PC-3 (cell line): ENCODE results near the gene DAAM1. TPM values are rescaled to one million over a fixed set of nuclear protein-coding genes. Genes with fewer than 3 reads are reported as not detected.

Source experiments
- ATAC-seq: fragments of 200-7000 bp; cut with Tn5 transposase; 2 replicates; pipeline ENCODE4 v1.9.1; 2020; ENCODE audit warnings: mild to moderate bottlenecking, moderate library complexity
- BruUV-seq: library from RNA; stranded (reverse); fragments of 400-500 nt; replicated peaks from 2 replicates; lab custom pipeline; 2021; lab: Mats Ljungman, UMichigan
- CTCF ChIA-PET: fragments of 300-600 bp; sonication (Branson Sonifier 250); formaldehyde crosslinking; loops from one replicate; lab custom pipeline; 2022; ENCODE audit warnings: antibody characterized with exemption; lab: Charles Lee
- POLR2A ChIA-PET: fragments of 300-600 bp; sonication (Branson Sonifier 250); formaldehyde crosslinking; loops from one replicate; lab custom pipeline; 2022; ENCODE audit warnings: antibody characterized with exemption; ENCODE audit not compliant: unreplicated experiment; lab: Charles Lee
- DNase-seq: peaks from one replicate; pipeline ENCODE4 v3.0.0-alpha.2; 2015
- H2AFZ ChIP-seq: fragments of 300-600 bp; sonication (generic); 2 replicates; pipeline ENCODE4 v1.6.0; 2016; ENCODE audit warnings: antibody characterized with exemption, low read length
- H3F3A ChIP-seq: fragments of 300-600 bp; sonication (generic); one replicate; pipeline ENCODE4 v1.6.0; 2017; ENCODE audit warnings: antibody characterized with exemption, low read length, control low read depth, mild to moderate bottlenecking; ENCODE audit not compliant: unreplicated experiment
- H3K27ac ChIP-seq: fragments of 300-600 bp; sonication (generic); 2 replicates; pipeline ENCODE4 v1.5.1; 2016; ENCODE audit warnings: mild to moderate bottlenecking, low read length
- H3K27me3 ChIP-seq: fragments of 300-600 bp; sonication (generic); 2 replicates; pipeline ENCODE4 v1.6.1; 2016; ENCODE audit warnings: low read length, mixed read lengths
- H3K36me3 ChIP-seq: fragments of 300-600 bp; sonication (generic); 2 replicates; pipeline ENCODE4 v1.6.1; 2016; ENCODE audit warnings: low read depth, mixed run types, low read length, mixed read lengths
- H3K4me1 ChIP-seq: fragments of 300-600 bp; sonication (generic); 2 replicates; pipeline ENCODE4 v1.5.1; 2016; ENCODE audit warnings: low read length; ENCODE audit not compliant: insufficient read depth
- H3K4me2 ChIP-seq: fragments of 300-600 bp; sonication (generic); 2 replicates; pipeline ENCODE4 v1.6.0; 2016; ENCODE audit warnings: low read length
- H3K4me3 ChIP-seq: fragments of 300-600 bp; sonication (generic); 2 replicates; pipeline ENCODE4 v1.5.1; 2016; ENCODE audit warnings: mild to moderate bottlenecking, low read length, mixed read lengths
- H3K79me2 ChIP-seq: fragments of 300-600 bp; sonication (generic); 2 replicates; pipeline ENCODE4 v1.6.1; 2017; ENCODE audit warnings: low read length, mixed read lengths
- H3K9ac ChIP-seq: fragments of 300-600 bp; sonication (generic); 2 replicates; pipeline ENCODE4 v1.6.0; 2016; ENCODE audit warnings: mild to moderate bottlenecking, low read length
- H3K9me2 ChIP-seq: fragments of 300-600 bp; sonication (generic); replicated peaks from 2 replicates; pipeline ENCODE4 v1.6.1; 2016; ENCODE audit warnings: mixed run types, low read length, mixed read lengths
- H3K9me3 ChIP-seq: fragments of 300-600 bp; sonication (generic); 2 replicates; pipeline ENCODE4 v1.6.1; 2016; ENCODE audit warnings: low read length, mixed read lengths
- H4K20me1 ChIP-seq: fragments of 300-600 bp; sonication (generic); 2 replicates; pipeline ENCODE4 v1.6.1; 2016; ENCODE audit warnings: low read length, mixed read lengths
- CTCF ChIP-seq: fragments of 300-600 bp; sonication (generic); conservative IDR thresholded peaks from 2 replicates; pipeline ENCODE4 v1.5.1; 2017; ENCODE audit warnings: antibody characterized with exemption, low read depth, mild to moderate bottlenecking, low read length
- EZH2 ChIP-seq: fragments of 300-600 bp; sonication (generic); IDR thresholded peaks from one replicate; pipeline ENCODE4 v1.6.1; 2017; ENCODE audit warnings: antibody characterized with exemption, mild to moderate bottlenecking, low read length; ENCODE audit not compliant: unreplicated experiment
- EZH2phosphoT487 ChIP-seq: fragments of 300-600 bp; sonication (generic); IDR thresholded peaks from 2 replicates; pipeline ENCODE4 v1.6.1; 2018; ENCODE audit warnings: mild to moderate bottlenecking, antibody characterized with exemption, low read length, borderline replicate concordance
- intact Hi-C: fragments of 100-400 bp; cut with micrococcal nuclease; formaldehyde crosslinking; loops from 2 replicates; pipeline ENCODE4 v1.9.0; 2023
- total RNA-seq: library from RNA; depleted of rRNA; stranded (reverse); fragments of >200 nt; gene quantifications from 2 replicates; pipeline ENCODE4 v1.2.3, GENCODE V29; 2014

Gene DAAM1
- total RNA-seq, 1 experiment from 2014 or later = 32.7 TPM

GRCh38 chr14:59343585-59343984, 155.1 kb downstream of the DAAM1 start:
- Histone ChIP-seq H4K20me1 (no peaks in the 10 kb centered on the region), H3K27me3 (no peaks in the 10 kb centered on the region), H3K9me3 (no peaks in the 10 kb centered on the region), H3K4me1 (peaks cover 26% of the 10 kb centered on the region), H3K27ac (peak overlapping the region; percentile 64), H3K9me2 (no peaks in the 10 kb centered on the region), H3K36me3 (peaks cover 13% of the 10 kb centered on the region; the same call in 1 of the 2 replicates), H3K4me2 (peak overlapping the region; percentile 65), H3K9ac (no peak overlapping the region), H3K4me3 (no peak overlapping the region), H2AFZ (no peak overlapping the region), H3K79me2 (no peaks in the 10 kb centered on the region), H3F3A (peaks cover 5% of the 10 kb centered on the region)
- TF ChIP-seq EZH2 (no peak), EZH2phosphoT487 (no peak), CTCF (no peak)
- ChIA-PET CTCF (no interaction called here), POLR2A (no interaction called here)
- BruUV-seq = no TSS peak
- ATAC-seq = no peak
- intact Hi-C loops = no loop called here
- peak; percentile 67 for DNase-seq

GRCh38 chr14:59344016-59344415, 155.5 kb downstream of the DAAM1 start:
- H3K9me3 ChIP-seq = no peaks in the 10 kb centered on the region
- H3K4me3 ChIP-seq = no peak overlapping the region
- no TSS peak for BruUV-seq
- ChIA-PET POLR2A (no interaction called here), CTCF (no interaction called here)
- ATAC-seq (no peak), DNase-seq (no peak)
- H3K9ac ChIP-seq = no peak overlapping the region
- intact Hi-C loops = no loop called here
- H3K27ac ChIP-seq = no peak overlapping the region
- H3K9me2 ChIP-seq = no peaks in the 10 kb centered on the region
- H3K36me3 ChIP-seq = peaks cover 13% of the 10 kb centered on the region; the same call in 1 of the 2 replicates
- H3K4me2 ChIP-seq = no peak overlapping the region
- H3K4me1 ChIP-seq = peaks cover 26% of the 10 kb centered on the region
- H3K27me3 ChIP-seq = no peaks in the 10 kb centered on the region
- H3K79me2 ChIP-seq = no peaks in the 10 kb centered on the region
- H4K20me1 ChIP-seq = no peaks in the 10 kb centered on the region
- no peak overlapping the region for H2AFZ ChIP-seq
- TF ChIP-seq EZH2phosphoT487 = no peak
- TF ChIP-seq EZH2 = no peak
- TF ChIP-seq CTCF = no peak
- peaks cover 5% of the 10 kb centered on the region for H3F3A ChIP-seq

GRCh38 chr14:59344691-59345455, 156.4 kb downstream of the DAAM1 start:
- Histone ChIP-seq H3F3A (peaks cover 5% of the 10 kb centered on the region), H3K9me3 (no peaks in the 10 kb centered on the region), H3K36me3 (peaks cover 13% of the 10 kb centered on the region; the same call in 1 of the 2 replicates), H3K27me3 (no peaks in the 10 kb centered on the region), H3K4me1 (peaks cover 26% of the 10 kb centered on the region), H3K4me2 (no peak overlapping the region), H3K9me2 (no peaks in the 10 kb centered on the region), H3K9ac (no peak overlapping the region), H3K4me3 (no peak overlapping the region), H3K27ac (no peak overlapping the region), H3K79me2 (no peaks in the 10 kb centered on the region), H2AFZ (no peak overlapping the region), H4K20me1 (no peaks in the 10 kb centered on the region)
- TF ChIP-seq EZH2phosphoT487 = no peak
- no peak for TF ChIP-seq CTCF
- no peak for TF ChIP-seq EZH2
- DNase-seq (no peak), ATAC-seq (no peak)
- ChIA-PET CTCF (no interaction called here), POLR2A (no interaction called here)
- BruUV-seq = no TSS peak
- intact Hi-C loops = no loop called here
